Thymus (tissue), 11 donors: ENCODE data around the gene STX3. TPM values are rescaled to one million over a fixed set of nuclear protein-coding genes. Genes with fewer than 3 reads are reported as not detected.
A peak's percentile ranks its signal among the peaks of the same experiment; 100 is the strongest.

Experiments
- DNase-seq, 9 donors: peaks; one replicate each; pipeline ENCODE4 v3.0.0-alpha.2; 2013; ENCODE audit warnings: low spot score in 9 of 9, low read depth in 6 of 9, missing footprints in 1 of 9
- H3K27ac ChIP-seq, 2 donors: one replicate each; pipeline ENCODE4 v1.5.1; 2013; ENCODE audit warnings: control low read depth in 1 of 2, low read depth in 1 of 2, low read length in 1 of 2, mild to moderate bottlenecking in 1 of 2, moderate library complexity in 1 of 2
- H3K27me3 ChIP-seq, 2 donors: one replicate each; pipeline ENCODE4 v1.5.1; 2013; ENCODE audit warnings: low read length in 1 of 2; ENCODE audit not compliant: control insufficient read depth in 2 of 2, insufficient read depth in 1 of 2
- H3K36me3 ChIP-seq, 2 donors: one replicate each; pipeline ENCODE4 v1.5.1; 2013; ENCODE audit warnings: low read length in 1 of 2, mild to moderate bottlenecking in 1 of 2, moderate library complexity in 1 of 2; ENCODE audit not compliant: control insufficient read depth in 2 of 2, insufficient read depth in 2 of 2
- H3K4me1 ChIP-seq, 2 donors: one replicate each; pipeline ENCODE4 v1.5.1; 2013; ENCODE audit warnings: low read length in 2 of 2; ENCODE audit not compliant: control insufficient read depth in 2 of 2, insufficient read depth in 2 of 2
- H3K4me3 ChIP-seq, 2 donors: one replicate each; pipeline ENCODE4 v1.5.1; 2013; ENCODE audit warnings: low read length in 2 of 2, control low read depth in 1 of 2, mild to moderate bottlenecking in 1 of 2
- H3K9me3 ChIP-seq, 2 donors: one replicate each; pipeline ENCODE4 v1.5.1; 2013; ENCODE audit warnings: low read length in 1 of 2, mild to moderate bottlenecking in 1 of 2; ENCODE audit not compliant: control insufficient read depth in 2 of 2, insufficient read depth in 1 of 2
- WGBS: extraction: QIAGEN DNeasy Blood & Tissue Kit; methylation state at CpG from one replicate; pipeline ENCODE4 v1.1.7; 2013; 5-methylcytosine and 5-hydroxymethylcytosine counted together
- polyA plus RNA-seq: library from polyadenylated mRNA; stranded (reverse); fragments of 200-250 nt; gene quantifications from one replicate; pipeline ENCODE4 v1.2.3, GENCODE V29; 2013
- total RNA-seq: library from RNA; stranded (reverse); fragments of 120-200 nt; gene quantifications from one replicate; pipeline ENCODE4 v1.2.4, GENCODE V29; 2013
- donor health status: healthy.

Gene STX3
- total and polyA plus RNA-seq, 2 donors, result 9.4 to 14.1 TPM

DNA sequence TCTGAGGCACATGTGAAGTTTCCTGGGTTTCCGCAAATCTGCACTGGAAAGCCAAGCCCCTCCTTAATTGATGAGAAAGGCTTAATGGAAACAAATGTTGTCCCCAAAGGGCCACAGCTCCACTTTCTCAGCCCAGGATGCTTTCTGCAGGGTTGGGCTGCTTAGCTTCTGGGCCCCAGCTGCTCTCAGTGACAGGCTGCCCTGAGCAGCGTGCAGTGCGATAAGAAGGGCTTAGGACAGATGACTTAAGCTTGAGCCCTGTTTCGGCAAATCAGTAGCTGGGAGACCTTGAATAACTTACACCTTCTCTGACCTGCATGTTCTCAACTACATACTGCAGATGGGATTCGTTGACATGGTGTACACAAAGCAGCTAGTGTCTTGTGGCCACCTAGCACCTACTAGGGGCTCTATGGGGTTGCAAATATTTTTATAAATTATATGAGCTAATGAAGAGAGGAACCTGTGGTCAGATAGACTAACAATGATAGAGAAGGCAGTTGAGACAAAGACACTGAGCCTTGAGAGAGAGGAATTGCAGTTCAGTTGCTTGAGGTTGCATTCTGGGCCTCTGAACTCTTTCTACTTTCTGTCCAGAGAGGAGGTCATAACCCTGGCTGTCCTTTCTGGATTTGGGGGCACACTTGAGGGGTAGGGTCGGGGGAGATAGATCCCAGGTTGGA lies 11.5 kb downstream of the STX3 start:
- Histone ChIP-seq H3K4me1 (peaks cover 2 to 20% of the 10 kb centered on the region in 2 donors), H3K4me3 (no peak overlapping the region), H3K36me3 (no peaks in the 10 kb centered on the region), H3K27me3 (peaks cover 0 to 4% of the 10 kb centered on the region in 2 donors), H3K9me3 (no peaks in the 10 kb centered on the region), H3K27ac (no peak overlapping the region)
- no peak for DNase-seq
- WGBS, result 80% methylated on average over 6 of the region's 6 CpGs

DNA sequence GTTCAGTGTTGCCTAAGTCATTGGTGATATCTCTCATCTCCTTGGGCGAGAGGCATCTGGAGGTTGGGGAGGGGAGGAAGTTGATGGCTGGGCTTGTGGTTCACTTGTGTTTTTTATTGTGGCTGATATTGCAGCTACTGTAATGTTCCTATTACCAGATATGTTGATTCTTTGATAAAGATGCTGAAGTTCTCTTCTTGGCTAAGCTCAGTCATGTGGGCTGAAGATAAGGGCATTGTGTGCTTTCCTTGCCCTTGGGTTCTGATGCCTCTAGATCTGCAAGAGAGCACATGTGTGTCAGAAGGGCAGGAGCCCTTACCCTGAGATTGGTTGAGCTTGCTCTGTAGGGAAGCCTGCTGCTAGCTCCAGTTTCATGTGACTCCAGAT lies 12.0 kb downstream of the STX3 start:
- 11% methylated on average over 1 of the region's 1 CpG for WGBS
- peaks cover 2 to 25% of the 10 kb centered on the region in 2 donors for H3K4me1 ChIP-seq

DNA sequence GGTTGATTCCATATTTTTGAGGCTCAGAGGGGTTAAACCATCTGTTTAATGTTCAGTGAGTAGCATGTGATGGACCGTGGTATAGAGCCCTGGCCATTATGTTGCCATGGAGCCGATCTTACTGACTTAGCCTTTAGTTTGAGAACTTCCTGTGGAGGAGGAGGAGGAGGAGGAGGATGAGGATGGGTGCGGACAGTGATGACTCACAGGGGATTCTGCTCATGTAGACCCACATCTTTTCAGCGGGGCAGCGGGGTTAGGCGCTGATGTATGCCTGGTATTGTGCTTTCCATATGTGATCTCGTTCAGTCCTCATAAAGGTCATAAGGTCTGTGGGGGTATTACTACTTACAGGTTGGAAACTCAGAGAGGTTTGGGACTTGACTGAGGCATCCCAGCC lies 13.9 kb downstream of the STX3 start:
- H3K4me1 ChIP-seq, result peaks cover 2 to 29% of the 10 kb centered on the region in 2 donors
- no peak overlapping the region for H3K27ac ChIP-seq
- H3K4me3 ChIP-seq, result no peak overlapping the region
- peaks cover 0 to 2% of the 10 kb centered on the region in 2 donors for H3K27me3 ChIP-seq
- H3K36me3 ChIP-seq, result no peaks in the 10 kb centered on the region
- H3K9me3 ChIP-seq, result no peaks in the 10 kb centered on the region
- no peak for DNase-seq
- 95% methylated on average over 7 of the region's 7 CpGs for WGBS

More for the DNA sequence above, 12.0 kb downstream of the STX3 start:
- Histone ChIP-seq H3K4me3 (no peak overlapping the region), H3K27me3 (peaks cover 0 to 2% of the 10 kb centered on the region in 2 donors), H3K36me3 (no peaks in the 10 kb centered on the region), H3K9me3 (no peaks in the 10 kb centered on the region), H3K27ac (no peak overlapping the region)
- DNase-seq, result peak in 4 of 9 donors; percentile 3 to 49 (median 14)

DNA sequence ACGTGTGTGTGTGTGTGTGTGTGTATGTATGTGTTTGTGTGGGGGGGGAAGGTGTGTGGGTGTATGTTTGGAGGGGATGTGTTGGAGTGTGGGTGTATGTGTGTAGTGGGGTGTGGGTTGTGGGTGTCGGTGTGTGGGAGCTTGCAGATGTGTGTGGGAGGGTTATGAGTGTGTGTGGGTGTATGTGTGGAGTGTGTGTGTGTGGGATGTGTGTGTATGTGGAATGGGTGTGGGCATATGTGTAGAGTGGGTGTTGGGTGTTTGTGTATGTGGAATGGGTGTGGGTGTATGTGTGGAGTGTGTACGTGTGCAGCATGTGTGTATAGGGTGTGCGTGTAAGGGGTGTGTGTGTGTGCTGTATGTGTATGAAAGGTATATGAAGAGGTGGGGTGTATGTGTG lies 14.7 kb downstream of the STX3 start:
- Histone ChIP-seq H3K36me3 (no peaks in the 10 kb centered on the region), H3K9me3 (no peaks in the 10 kb centered on the region), H3K4me1 (peaks cover 2 to 29% of the 10 kb centered on the region in 2 donors), H3K27ac (no peak overlapping the region), H3K4me3 (no peak overlapping the region), H3K27me3 (peaks cover 0 to 2% of the 10 kb centered on the region in 2 donors)
- no peak for DNase-seq
- WGBS, result 94% methylated on average over 4 of the region's 4 CpGs

DNA sequence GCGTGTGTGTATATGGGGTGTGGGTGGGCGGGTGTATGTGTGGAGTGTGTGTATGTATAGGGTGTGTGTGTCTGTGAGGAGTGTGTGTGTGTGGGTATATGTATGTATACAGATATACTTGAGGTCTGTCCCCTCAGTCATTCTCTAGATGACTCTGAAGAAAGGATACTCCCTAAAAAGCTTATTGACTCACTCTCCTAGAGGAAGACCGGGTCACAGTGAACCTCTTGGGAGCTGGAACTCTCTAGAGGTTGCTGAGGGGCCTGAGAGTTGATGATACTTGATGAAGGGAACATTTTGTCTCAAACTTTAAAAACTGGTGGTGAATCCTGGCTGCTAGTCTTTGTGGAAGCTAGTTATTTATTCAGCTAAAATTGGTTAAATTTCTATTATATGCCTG lies 15.1 kb downstream of the STX3 start:
- no peak overlapping the region for H3K27ac ChIP-seq
- no peak for DNase-seq
- no peak overlapping the region for H3K4me3 ChIP-seq
- H3K27me3 ChIP-seq, result peaks cover 0 to 2% of the 10 kb centered on the region in 2 donors
- H3K4me1 ChIP-seq, result peaks cover 2 to 29% of the 10 kb centered on the region in 2 donors
- H3K36me3 ChIP-seq, result no peaks in the 10 kb centered on the region
- 95% methylated on average over 3 of the region's 3 CpGs for WGBS
- no peaks in the 10 kb centered on the region for H3K9me3 ChIP-seq

DNA sequence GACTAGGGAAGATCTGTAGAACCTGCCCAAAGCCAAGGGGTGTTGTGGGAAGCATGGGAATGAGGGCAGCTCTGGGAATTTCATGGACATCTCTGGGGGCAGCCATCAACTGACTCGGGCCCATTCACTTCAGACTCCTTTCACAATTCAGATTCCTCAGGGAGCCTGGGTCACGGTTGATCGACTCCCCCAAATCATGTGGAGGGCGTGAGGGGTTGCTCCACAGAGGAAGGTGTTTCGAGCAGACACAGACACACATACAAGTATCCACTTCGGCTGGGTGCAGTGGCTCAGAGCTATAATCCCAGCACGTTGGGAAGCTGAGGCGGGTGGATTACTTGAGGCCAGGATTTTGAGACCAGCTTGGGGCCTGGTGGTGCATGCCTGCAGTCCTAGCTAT lies 15.7 kb downstream of the STX3 start:
- 97% methylated on average over 8 of the region's 8 CpGs for WGBS
- Histone ChIP-seq H3K9me3 (no peaks in the 10 kb centered on the region), H3K36me3 (no peaks in the 10 kb centered on the region), H3K4me1 (peaks cover 2 to 29% of the 10 kb centered on the region in 2 donors), H3K27me3 (peaks cover 0 to 2% of the 10 kb centered on the region in 2 donors), H3K4me3 (no peak overlapping the region), H3K27ac (no peak overlapping the region)
- no peak for DNase-seq

DNA sequence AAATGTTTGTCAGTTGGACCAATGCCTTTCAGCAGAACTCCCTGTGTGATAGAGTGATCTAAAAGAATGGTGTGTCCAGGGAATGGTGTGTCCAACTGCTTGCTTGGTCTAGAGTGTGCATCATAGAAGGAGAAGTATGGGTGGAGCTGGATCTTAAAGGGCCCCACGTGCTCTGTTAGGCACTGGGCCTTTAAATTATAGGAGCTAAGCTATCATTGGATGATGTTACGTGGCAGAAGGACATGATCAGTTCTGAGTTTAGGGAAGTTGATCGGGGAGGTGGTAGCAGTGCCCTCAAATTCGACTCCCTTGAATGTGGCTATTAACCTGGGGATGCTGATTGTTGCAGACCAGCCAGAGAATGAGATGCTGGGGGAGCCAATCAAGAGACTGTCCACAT lies 16.4 kb downstream of the STX3 start:
- 85% methylated on average over 4 of the region's 4 CpGs for WGBS
- Histone ChIP-seq H3K4me1 (peaks cover 2 to 25% of the 10 kb centered on the region in 2 donors), H3K9me3 (no peaks in the 10 kb centered on the region)

DNA sequence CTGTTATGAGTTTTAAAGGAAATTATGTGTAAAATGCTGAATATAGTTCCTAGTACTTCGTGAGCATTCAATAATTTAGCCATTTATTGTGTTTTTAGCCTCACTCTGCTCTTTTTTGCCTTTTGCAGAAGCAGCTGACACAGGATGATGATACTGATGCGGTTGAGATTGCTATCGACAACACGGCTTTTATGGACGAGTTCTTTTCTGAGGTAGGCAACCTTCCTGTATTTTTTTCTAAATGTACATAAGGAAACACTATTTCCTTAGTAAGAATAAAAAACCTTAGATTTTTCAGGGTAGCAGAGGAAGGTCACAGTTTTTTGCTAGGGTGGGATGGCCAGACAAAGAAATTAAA lies 17.9 kb downstream of the STX3 start:
- no peaks in the 10 kb centered on the region for H3K9me3 ChIP-seq
- H3K27me3 ChIP-seq, result no peaks in the 10 kb centered on the region
- H3K36me3 ChIP-seq, result no peaks in the 10 kb centered on the region
- WGBS, result 67% methylated on average over 5 of the region's 5 CpGs
- peak overlapping the region in 1 of 2 donors; percentile 59 for H3K27ac ChIP-seq
- DNase-seq, result peak in 3 of 9 donors; percentile 17 to 55 (median 24)
- H3K4me1 ChIP-seq, result peaks cover 0 to 12% of the 10 kb centered on the region in 2 donors
- no peak overlapping the region for H3K4me3 ChIP-seq

More for the DNA sequence above, 16.4 kb downstream of the STX3 start:
- Histone ChIP-seq H3K27ac (peak overlapping the region in 1 of 2 donors; percentile 73), H3K27me3 (peaks cover 0 to under 1% of the 10 kb centered on the region in 2 donors), H3K36me3 (no peaks in the 10 kb centered on the region), H3K4me3 (no peak overlapping the region)
- no peak for DNase-seq

DNA sequence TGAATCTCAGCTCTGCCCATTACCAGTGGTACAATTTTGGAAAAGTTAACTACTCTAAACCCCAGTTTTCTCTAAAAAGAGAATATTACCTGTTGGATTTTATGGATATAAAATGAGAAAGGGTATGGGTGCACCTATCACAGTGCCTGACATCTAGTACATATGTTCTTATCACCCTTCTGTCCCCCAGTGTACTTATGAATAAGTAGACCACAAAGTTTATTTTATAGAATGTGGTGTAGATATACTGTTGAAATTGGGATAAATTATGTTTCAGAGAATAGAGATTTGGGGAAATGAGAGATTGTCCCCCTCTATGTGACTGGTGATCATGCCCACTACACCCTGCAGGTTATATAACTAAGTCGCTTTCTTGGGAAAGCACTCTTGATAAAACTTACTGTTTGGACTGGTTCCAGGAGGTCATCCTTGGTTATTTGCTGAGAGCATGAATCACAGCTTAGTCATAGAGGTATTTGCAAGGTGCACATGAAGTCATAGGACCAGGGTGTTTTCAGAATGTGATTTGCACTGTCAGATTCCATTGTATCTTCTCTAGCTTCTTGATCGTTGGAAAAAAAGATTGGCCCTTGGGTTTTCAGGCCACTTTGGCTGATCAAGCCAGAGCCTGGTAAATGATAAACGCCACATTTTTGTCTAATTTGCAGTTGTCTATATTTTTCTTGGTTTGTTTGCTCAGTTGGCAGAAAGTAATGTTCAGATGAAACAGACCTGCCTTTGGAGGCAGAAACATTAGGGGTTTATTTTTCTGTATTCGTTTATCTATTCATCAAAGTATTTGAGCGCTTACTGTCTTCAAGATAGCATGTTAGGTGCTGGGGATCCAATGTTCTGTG lies 21.3 kb downstream of the STX3 start:
- WGBS, result 97% methylated on average over 5 of the region's 5 CpGs
- no peak for DNase-seq
- H3K36me3 ChIP-seq, result no peaks in the 10 kb centered on the region
- no peaks in the 10 kb centered on the region for H3K9me3 ChIP-seq
- H3K4me1 ChIP-seq, result peaks cover 0 to 11% of the 10 kb centered on the region in 2 donors
- no peak overlapping the region for H3K4me3 ChIP-seq
- no peaks in the 10 kb centered on the region for H3K27me3 ChIP-seq
- no peak overlapping the region for H3K27ac ChIP-seq
